H1 (cell line): ENCODE measurements around the gene LEO1. TPM values are rescaled to one million over a fixed set of nuclear protein-coding genes. Genes with fewer than 3 reads are reported as not detected.

Experiments
- CTCF ChIA-PET: fragments of 300-600 bp; sonication (Branson Sonifier 250); formaldehyde crosslinking; loops from one replicate; lab custom pipeline; 2021; ENCODE audit not compliant: partially characterized antibody; lab: Charles Lee
- POLR2A ChIA-PET: fragments of 300-600 bp; sonication (Branson Sonifier 250); formaldehyde crosslinking; loops from one replicate; lab custom pipeline; 2021; ENCODE audit warnings: inconsistent platforms; ENCODE audit not compliant: partially characterized antibody; lab: Charles Lee
- DNase-seq, 2 experiments: peaks; one replicate each; pipeline versions ENCODE4 v3.0.0 to v3.0.0-alpha.2; 2010 to 2022; ENCODE audit warnings: low spot score in 2 of 2, low read depth in 1 of 2, mixed read lengths in 1 of 2
- FAIRE-seq: peaks from 2 replicates; lab custom pipeline; 2011; peaks lifted over from hg19 to GRCh38; lab: Jason Lieb, UNC
- H2AFZ ChIP-seq: 2 replicates; pipeline ENCODE4 v1.8.1; 2012; ENCODE audit warnings: low read length, inconsistent platforms
- H2AK5ac ChIP-seq: 2 replicates; pipeline ENCODE4 v1.6.1; 2013; ENCODE audit warnings: low read depth, low read length
- H2BK120ac ChIP-seq: replicated peaks from 2 replicates; pipeline ENCODE3; 2013; ENCODE audit warnings: low read depth, low read length, inconsistent platforms
- H2BK12ac ChIP-seq: 2 replicates; pipeline ENCODE4 v1.6.1; 2013; ENCODE audit warnings: low read depth, low read length
- H2BK15ac ChIP-seq: 2 replicates; pipeline ENCODE4 v1.6.1; 2013; ENCODE audit warnings: low read length
- H2BK20ac ChIP-seq: 2 replicates; pipeline ENCODE4 v1.6.1; 2013; ENCODE audit warnings: low read length
- H2BK5ac ChIP-seq: 2 replicates; pipeline ENCODE4 v1.6.1; 2013; ENCODE audit warnings: low read depth, low read length
- H3K14ac ChIP-seq: 2 replicates; pipeline ENCODE4 v1.6.1; 2013; ENCODE audit warnings: inconsistent platforms; ENCODE audit not compliant: insufficient read length
- H3K18ac ChIP-seq: 2 replicates; pipeline ENCODE4 v1.6.1; 2013; ENCODE audit warnings: low read length; ENCODE audit errors: extremely low read depth
- H3K23ac ChIP-seq: 2 replicates; pipeline ENCODE4 v1.6.1; 2013; ENCODE audit warnings: inconsistent platforms; ENCODE audit not compliant: insufficient read length
- H3K23me2 ChIP-seq: 2 replicates; pipeline ENCODE4 v1.6.1; 2013; ENCODE audit warnings: low read depth, low read length
- H3K27ac ChIP-seq: 2 replicates; pipeline ENCODE4 v1.6.1; 2011; ENCODE audit warnings: low read depth, low read length, inconsistent platforms
- H3K27me3 ChIP-seq, 4 experiments: replicated peaks in 1 of 4; 1 replicate in 1 of 4; 2 replicates in 3 of 4; pipeline versions ENCODE4 v1.6.1 to v1.8.1; 2011 to 2013; ENCODE audit warnings: low read length in 3 of 4, mild to moderate bottlenecking in 3 of 4, inconsistent platforms in 2 of 4, mixed read lengths in 2 of 4, moderate library complexity in 1 of 4; ENCODE audit not compliant: control insufficient read depth in 3 of 4, insufficient read depth in 3 of 4; ENCODE audit errors: extremely low read depth in 1 of 4
- H3K36me3 ChIP-seq, 4 experiments: 2 replicates each; pipeline versions ENCODE4 v1.6.1 to v1.8.1; 2011 to 2013; ENCODE audit warnings: mild to moderate bottlenecking in 4 of 4, low read length in 3 of 4, moderate library complexity in 2 of 4, control low read depth in 1 of 4, inconsistent platforms in 1 of 4; ENCODE audit not compliant: insufficient read depth in 4 of 4, control insufficient read depth in 2 of 4
- H3K4ac ChIP-seq: replicated peaks from 2 replicates; pipeline ENCODE3; 2013; ENCODE audit warnings: low read length, low read depth, mixed read lengths, inconsistent platforms; ENCODE audit not compliant: insufficient read length
- H3K4me1 ChIP-seq, 4 experiments: replicated peaks in 1 of 4; 1 replicate in 1 of 4; 2 replicates in 3 of 4; pipeline versions ENCODE4 v1.6.1 to v1.8.1; 2011 to 2013; ENCODE audit warnings: low read length in 3 of 4, inconsistent platforms in 2 of 4, mixed read lengths in 1 of 4; ENCODE audit not compliant: insufficient read depth in 4 of 4, control insufficient read depth in 3 of 4
- H3K4me2 ChIP-seq, 2 experiments: 2 replicates each; pipeline versions ENCODE4 v1.6.1 to v1.8.1; 2011 to 2013; ENCODE audit warnings: low read depth in 2 of 2, low read length in 2 of 2, control low read depth in 1 of 2, inconsistent platforms in 1 of 2, mild to moderate bottlenecking in 1 of 2; ENCODE audit not compliant: insufficient read depth in 1 of 2
- H3K4me3 ChIP-seq, 4 experiments: fragments of 200-600, 300-600 bp in 1 of 4; sonication (generic), shearing (Covaris generic), sonication (Bioruptor Twin) in 1 of 4; 2 replicates each; pipeline versions ENCODE4 v1.5.1 to v1.8.1; 2011 to 2016; ENCODE audit warnings: low read length in 4 of 4, low read depth in 3 of 4, control low read depth in 2 of 4, inconsistent platforms in 2 of 4, mild to moderate bottlenecking in 2 of 4, mixed read lengths in 1 of 4, moderate library complexity in 1 of 4; ENCODE audit not compliant: insufficient read depth in 2 of 4; ENCODE audit errors: extremely low read depth in 1 of 4
- H3K56ac ChIP-seq: replicated peaks from 2 replicates; pipeline ENCODE3; 2013; ENCODE audit warnings: low read depth, mild to moderate bottlenecking, mixed read lengths, low read length, inconsistent platforms; ENCODE audit not compliant: insufficient read length
- H3K79me1 ChIP-seq: 2 replicates; pipeline ENCODE4 v1.6.1; 2013; ENCODE audit warnings: low read depth, low read length, control low read depth
- H3K79me2 ChIP-seq, 2 experiments: 2 replicates each; pipeline versions ENCODE4 v1.6.1 to v1.8.1; 2012 to 2013; ENCODE audit warnings: low read length in 2 of 2, mild to moderate bottlenecking in 2 of 2, inconsistent platforms in 1 of 2; ENCODE audit not compliant: insufficient read depth in 2 of 2, control insufficient read depth in 1 of 2
- H3K9ac ChIP-seq, 4 experiments: replicated peaks in 1 of 4; 1 replicate in 1 of 4; 2 replicates in 3 of 4; pipeline versions ENCODE4 v1.6.1 to v1.8.1; 2011 to 2013; ENCODE audit warnings: low read depth in 3 of 4, low read length in 3 of 4, control low read depth in 2 of 4, mild to moderate bottlenecking in 2 of 4, moderate library complexity in 2 of 4, inconsistent platforms in 1 of 4; ENCODE audit errors: extremely low read depth in 1 of 4
- H3K9me3 ChIP-seq, 2 experiments: 2 replicates each; pipeline versions ENCODE4 v1.6.1 to v1.8.1; 2012 to 2013; ENCODE audit warnings: mild to moderate bottlenecking in 2 of 2, moderate library complexity in 2 of 2, control low read depth in 1 of 2, inconsistent platforms in 1 of 2, low read depth in 1 of 2, low read length in 1 of 2, mixed read lengths in 1 of 2; ENCODE audit not compliant: insufficient read depth in 2 of 2
- H4K20me1 ChIP-seq, 2 experiments: replicated peaks in 1 of 2; 2 replicates each; pipeline versions ENCODE3 to v1.8.1; 2011 to 2013; ENCODE audit warnings: inconsistent platforms in 2 of 2, low read length in 2 of 2, mild to moderate bottlenecking in 1 of 2; ENCODE audit not compliant: insufficient read depth in 2 of 2, control insufficient read depth in 1 of 2
- H4K5ac ChIP-seq: 2 replicates; pipeline ENCODE4 v1.6.1; 2013; ENCODE audit warnings: low read length, low read depth, mixed read lengths, inconsistent platforms; ENCODE audit not compliant: insufficient read length
- H4K8ac ChIP-seq: 2 replicates; pipeline ENCODE4 v1.8.0; 2013; ENCODE audit warnings: mild to moderate bottlenecking, moderate library complexity, low read length, inconsistent platforms; ENCODE audit not compliant: insufficient read depth; ENCODE audit errors: extremely low read depth
- H4K91ac ChIP-seq: replicated peaks from 2 replicates; pipeline ENCODE3; 2013; ENCODE audit warnings: low read length, mixed read lengths, inconsistent platforms; ENCODE audit not compliant: insufficient read length
- CBX5 ChIP-seq: fragments of 300-800, 300-1000 bp; sonication (generic); IDR thresholded peaks from 2 replicates; pipeline ENCODE4 v1.7.1; 2016; ENCODE audit warnings: antibody characterized with exemption, low read length, low read depth
- HDAC6 ChIP-seq: IDR thresholded peaks from one replicate; pipeline ENCODE4 v1.7.1; 2012; ENCODE audit warnings: low read depth, mild to moderate bottlenecking, inconsistent platforms, low read length, moderate library complexity
- SIN3A ChIP-seq, 2 experiments: IDR thresholded peaks in 1 of 2; conservative IDR thresholded peaks in 1 of 2; 2 replicates each; pipeline ENCODE4 v1.6.1; 2011 to 2012; ENCODE audit warnings: low read length in 2 of 2, improper control_type of control experiment in 1 of 2, low read depth in 1 of 2, mild to moderate bottlenecking in 1 of 2
- SP1 ChIP-seq: IDR thresholded peaks from 2 replicates; pipeline ENCODE4 v1.6.1; 2011; ENCODE audit warnings: low read depth, low read length
- WGBS, 2 experiments: shearing (Covaris generic) in 1 of 2; methylation state at CpG; one replicate each; pipeline versions ENCODE4 v1.1.6 to v1.1.7; 2013 to 2015; ENCODE audit warnings: low lambda C conversion rate in 2 of 2, mixed read lengths in 2 of 2, inconsistent platforms in 1 of 2, low coverage in 1 of 2, missing lambda C conversion rate in 1 of 2; ENCODE audit not compliant: insufficient replicate concordance in 2 of 2, insufficient coverage in 1 of 2, insufficient read length in 1 of 2; ENCODE audit errors: extremely low coverage in 1 of 2, missing lambda C conversion rate in 1 of 2; 5-methylcytosine and 5-hydroxymethylcytosine counted together
- polyA plus RNA-seq, 7 experiments: library from polyadenylated mRNA; depleted of rRNA in 3 of 7; stranded (reverse) in 5 of 7; unstranded in 2 of 7; fragments of >200 nt in 5 of 7; fragments of 200-250 nt in 2 of 7; gene quantifications; 1 replicate in 5 of 7; 2 replicates in 1 of 7; 4 replicates in 1 of 7; pipeline versions ENCODE4 v1.2.1 to v1.2.3, GENCODE V29; 2011 to 2013; ENCODE audit warnings: missing spikeins in 2 of 7, mixed read lengths in 2 of 7
- total RNA-seq: library from RNA; stranded (reverse); fragmentation: NEBNext Ultra II Directional; extraction: Animal tissue kit (Norgen Biotek cat#: 25700); gene quantifications from 2 replicates; pipeline ENCODE4 v1.2.1, GENCODE V29; 2021

The LEO1 gene
- total and polyA plus RNA-seq, 2 of the 8 experiments (the other 6 are each of a cell fraction or from before 2014, with no cell fraction given): 1.6 to 27.4 TPM

GRCh38 chr15:51909584-51909983 lies 62.0 kb downstream of the LEO1 start:
- Histone ChIP-seq H3K23me2 (no peaks in the 10 kb centered on the region), H3K9me3 (no peaks in the 10 kb centered on the region), H3K4ac (no peak overlapping the region), H2AK5ac (no peak overlapping the region), H4K8ac (no peak overlapping the region), H2BK5ac (no peak overlapping the region), H3K4me3 (no peak overlapping the region), H3K4me2 (no peak overlapping the region), H3K79me2 (no peaks in the 10 kb centered on the region), H3K18ac (no peak overlapping the region)
- ChIA-PET CTCF (interaction anchor here (0.7 to 2.6 kb wide), 6 partner anchors 8 to 227 kb away, joined by 3 to 10 read pairs (median 5); no protein-coding TSS in a partner anchor), POLR2A (no interaction called here)
- DNase-seq: no peak
- no peak for TF ChIP-seq CBX5
- no peak for TF ChIP-seq SIN3A (conservative IDR thresholded peaks at IDR 0.05 in 1 of 2, IDR thresholded peaks at IDR 0.05 in 1 of 2; ENCODE audit: low read depth in 1 of 2, low read length in 2 of 2)
- no peak for TF ChIP-seq SP1
- no peak for TF ChIP-seq HDAC6
- TF ChIP-seq, all 59 proteins: peak for 0
- H2AFZ ChIP-seq: no peak overlapping the region
- WGBS, 2 experiments: 95% methylated on average over 2 of the region's 2 CpGs; no CpG with 5 or more reads in 1 of the 2 experiments
- no peak overlapping the region for H3K56ac ChIP-seq
- no peaks in the 10 kb centered on the region for H4K20me1 ChIP-seq
- H2BK15ac ChIP-seq: no peak overlapping the region
- H3K36me3 ChIP-seq: peaks cover 0 to 2% (median 0%) of the 10 kb centered on the region in 4 experiments; a peak in 1 of 8 replicates
- no peak overlapping the region for H3K27ac ChIP-seq
- no peak overlapping the region for H3K9ac ChIP-seq
- H2BK12ac ChIP-seq: no peak overlapping the region
- H2BK120ac ChIP-seq: no peak overlapping the region
- H4K5ac ChIP-seq: no peak overlapping the region
- no peak for FAIRE-seq
- no peaks in the 10 kb centered on the region for H3K27me3 ChIP-seq
- H3K79me1 ChIP-seq: no peaks in the 10 kb centered on the region
- no peak overlapping the region for H4K91ac ChIP-seq
- H3K23ac ChIP-seq: no peak overlapping the region
- H3K14ac ChIP-seq: no peak overlapping the region
- H2BK20ac ChIP-seq: no peak overlapping the region
- H3K4me1 ChIP-seq: no peaks in the 10 kb centered on the region
